ENCODE measurements around the gene RNASEL.

DNA sequence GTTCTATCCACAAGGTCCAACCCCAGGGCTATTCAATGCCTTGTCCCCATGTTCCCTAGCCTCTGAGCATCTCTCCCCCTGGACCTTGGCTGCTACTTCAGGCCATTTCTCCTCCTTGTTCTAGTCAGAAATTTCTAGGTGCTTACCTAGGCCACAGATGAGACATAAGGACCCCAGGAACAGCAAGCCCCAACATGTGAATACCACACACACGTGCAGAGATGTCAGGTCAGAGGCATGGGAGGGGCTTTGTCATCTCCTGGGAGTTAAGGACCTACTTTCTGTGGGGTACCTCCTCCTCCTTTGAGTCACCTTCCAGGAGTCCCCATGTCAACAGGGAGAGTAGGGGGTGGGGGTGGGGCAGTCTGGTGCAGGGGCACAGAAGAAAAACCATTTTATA, 22.3 kb upstream of the RNASEL start:
- no peak for TF ChIP-seq EZH2 (IDR thresholded peaks at IDR 0.05; ENCODE audit: low read length)
- TF ChIP-seq, protein P1, sequence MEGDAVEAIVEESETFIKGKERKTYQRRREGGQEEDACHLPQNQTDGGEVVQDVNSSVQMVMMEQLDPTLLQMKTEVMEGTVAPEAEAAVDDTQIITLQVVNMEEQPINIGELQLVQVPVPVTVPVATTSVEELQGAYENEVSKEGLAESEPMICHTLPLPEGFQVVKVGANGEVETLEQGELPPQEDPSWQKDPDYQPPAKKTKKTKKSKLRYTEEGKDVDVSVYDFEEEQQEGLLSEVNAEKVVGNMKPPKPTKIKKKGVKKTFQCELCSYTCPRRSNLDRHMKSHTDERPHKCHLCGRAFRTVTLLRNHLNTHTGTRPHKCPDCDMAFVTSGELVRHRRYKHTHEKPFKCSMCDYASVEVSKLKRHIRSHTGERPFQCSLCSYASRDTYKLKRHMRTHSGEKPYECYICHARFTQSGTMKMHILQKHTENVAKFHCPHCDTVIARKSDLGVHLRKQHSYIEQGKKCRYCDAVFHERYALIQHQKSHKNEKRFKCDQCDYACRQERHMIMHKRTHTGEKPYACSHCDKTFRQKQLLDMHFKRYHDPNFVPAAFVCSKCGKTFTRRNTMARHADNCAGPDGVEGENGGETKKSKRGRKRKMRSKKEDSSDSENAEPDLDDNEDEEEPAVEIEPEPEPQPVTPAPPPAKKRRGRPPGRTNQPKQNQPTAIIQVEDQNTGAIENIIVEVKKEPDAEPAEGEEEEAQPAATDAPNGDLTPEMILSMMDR (optimal IDR thresholded peaks at IDR 0.05 in 1 of 3, IDR thresholded peaks at IDR 0.05 in 1 of 3, conservative IDR thresholded peaks at IDR 0.05 in 1 of 3; ENCODE audit: extremely low read depth in 1 of 3, insufficient read depth in 2 of 3, low read length in 3 of 3), result no peak
